GM12878 (cell line): ENCODE data around the gene TRIM63.

Source experiments
- BHLHE40 ChIP-seq, 2 experiments: fragments of 450-650 bp in 1 of 2; IDR thresholded peaks; 2 replicates each; pipeline ENCODE4 v1.6.1; 2011 to 2017; ENCODE audit warnings: low read depth in 2 of 2, borderline replicate concordance in 1 of 2, improper control_type of control experiment in 1 of 2, low read length in 1 of 2, mild to moderate bottlenecking in 1 of 2
- CEBPB ChIP-seq, 2 experiments: fragments of 150-350 bp in 1 of 2; IDR thresholded peaks; 2 replicates each; pipeline ENCODE4 v1.6.1; 2012 to 2014; ENCODE audit warnings: low read depth in 2 of 2, low read length in 2 of 2, borderline replicate concordance in 1 of 2, inconsistent platforms in 1 of 2
- FOXM1 ChIP-seq: IDR thresholded peaks from 2 replicates; pipeline ENCODE4 v1.6.1; 2012; ENCODE audit warnings: low read depth, mild to moderate bottlenecking, inconsistent platforms, low read length, moderate library complexity
- HDGF ChIP-seq: fragments of 450-650 bp; IDR thresholded peaks from 2 replicates; pipeline ENCODE4 v1.6.1; 2016; ENCODE audit warnings: antibody characterized with exemption
- MAX ChIP-seq: IDR thresholded peaks from 2 replicates; pipeline ENCODE4 v1.6.1; 2012; ENCODE audit warnings: low read depth, low read length, improper control_type of control experiment
- POLR2A ChIP-seq: IDR thresholded peaks from 2 replicates; pipeline ENCODE4 v1.6.1; 2011; ENCODE audit warnings: low read depth, mild to moderate bottlenecking, low read length
- POU2F2 ChIP-seq: IDR thresholded peaks from 3 replicates; pipeline ENCODE4 v1.6.1; 2011; ENCODE audit warnings: low read depth, mild to moderate bottlenecking, low read length, borderline replicate concordance
- RAD21 ChIP-seq: IDR thresholded peaks from 2 replicates; pipeline ENCODE4 v1.6.1; 2011; ENCODE audit warnings: mild to moderate bottlenecking, low read depth, low read length, moderate library complexity; ENCODE audit not compliant: insufficient read depth
- STAT1 ChIP-seq: fragments of 450-650 bp; conservative IDR thresholded peaks from 2 replicates; pipeline ENCODE4 v1.6.1; 2014; ENCODE audit warnings: antibody characterized with exemption, mild to moderate bottlenecking
- TARDBP ChIP-seq: IDR thresholded peaks from 2 replicates; pipeline ENCODE4 v1.6.1; 2016; ENCODE audit warnings: borderline replicate concordance
- TF ChIP-seq, protein P1 (sequence below), 3 experiments: IDR thresholded peaks in 2 of 3; conservative IDR thresholded peaks in 1 of 3; 2 replicates each; pipeline ENCODE4 v1.5.1; 2011; ENCODE audit warnings: low read depth in 3 of 3, low read length in 3 of 3, mild to moderate bottlenecking in 3 of 3, control low read depth in 2 of 3, moderate library complexity in 2 of 3, inconsistent platforms in 1 of 3, mixed read lengths in 1 of 3; ENCODE audit not compliant: control insufficient read depth in 2 of 3, insufficient read depth in 1 of 3; ENCODE audit errors: extremely low read depth in 1 of 3

DNA sequence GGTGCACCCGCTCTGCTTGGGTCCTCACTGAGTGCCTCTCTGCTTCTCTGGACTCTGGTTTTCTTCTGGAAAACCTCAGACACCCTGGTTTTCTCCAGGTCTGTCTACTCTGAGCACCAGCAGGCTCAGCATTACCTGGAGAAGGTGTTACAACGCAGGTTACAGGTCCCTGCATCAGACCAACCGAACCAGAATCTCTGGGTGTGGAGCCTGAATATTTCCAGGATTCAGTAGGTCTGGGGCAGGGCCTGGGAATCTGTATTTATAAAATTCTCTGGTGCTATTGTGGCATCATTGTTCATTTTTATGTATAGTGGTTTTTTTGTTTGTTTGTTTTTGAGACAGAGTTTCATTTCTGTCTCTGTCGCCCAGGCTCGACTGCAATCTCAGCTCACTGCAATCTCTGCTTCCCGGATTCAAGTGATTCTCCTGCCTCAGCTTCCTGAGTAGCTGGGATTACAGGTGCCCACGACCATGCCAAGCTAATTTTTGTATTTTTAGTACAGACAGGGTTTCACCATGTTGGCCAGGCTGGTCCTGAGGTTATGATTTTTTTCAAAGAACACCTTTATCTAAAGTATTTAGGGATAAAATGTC is 20.1 kb downstream of the TRIM63 start:
- TF ChIP-seq, protein P1, sequence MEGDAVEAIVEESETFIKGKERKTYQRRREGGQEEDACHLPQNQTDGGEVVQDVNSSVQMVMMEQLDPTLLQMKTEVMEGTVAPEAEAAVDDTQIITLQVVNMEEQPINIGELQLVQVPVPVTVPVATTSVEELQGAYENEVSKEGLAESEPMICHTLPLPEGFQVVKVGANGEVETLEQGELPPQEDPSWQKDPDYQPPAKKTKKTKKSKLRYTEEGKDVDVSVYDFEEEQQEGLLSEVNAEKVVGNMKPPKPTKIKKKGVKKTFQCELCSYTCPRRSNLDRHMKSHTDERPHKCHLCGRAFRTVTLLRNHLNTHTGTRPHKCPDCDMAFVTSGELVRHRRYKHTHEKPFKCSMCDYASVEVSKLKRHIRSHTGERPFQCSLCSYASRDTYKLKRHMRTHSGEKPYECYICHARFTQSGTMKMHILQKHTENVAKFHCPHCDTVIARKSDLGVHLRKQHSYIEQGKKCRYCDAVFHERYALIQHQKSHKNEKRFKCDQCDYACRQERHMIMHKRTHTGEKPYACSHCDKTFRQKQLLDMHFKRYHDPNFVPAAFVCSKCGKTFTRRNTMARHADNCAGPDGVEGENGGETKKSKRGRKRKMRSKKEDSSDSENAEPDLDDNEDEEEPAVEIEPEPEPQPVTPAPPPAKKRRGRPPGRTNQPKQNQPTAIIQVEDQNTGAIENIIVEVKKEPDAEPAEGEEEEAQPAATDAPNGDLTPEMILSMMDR (IDR thresholded peaks at IDR 0.05 in 2 of 3, conservative IDR thresholded peaks at IDR 0.05 in 1 of 3; ENCODE audit: control insufficient read depth in 2 of 3, extremely low read depth in 1 of 3, insufficient read depth in 1 of 3, low read depth in 3 of 3, low read length in 3 of 3), result no peak
- no peak for TF ChIP-seq RAD21
- no peak for TF ChIP-seq BHLHE40 (IDR thresholded peaks at IDR 0.05; ENCODE audit: borderline replicate concordance in 1 of 2, low read depth in 2 of 2, low read length in 1 of 2)
- no peak for TF ChIP-seq MAX
- TF ChIP-seq FOXM1, result no peak
- no peak for TF ChIP-seq TARDBP
- TF ChIP-seq STAT1, result no peak
- no peak for TF ChIP-seq CEBPB (IDR thresholded peaks at IDR 0.05; ENCODE audit: borderline replicate concordance in 1 of 2, low read depth in 2 of 2, low read length in 2 of 2)
- no peak for TF ChIP-seq POU2F2
- TF ChIP-seq POLR2A, result no peak
- TF ChIP-seq HDGF, result no peak
